Right cardiac atrium (tissue), 5 donors: Measurements from ENCODE around the gene KRT3. TPM values are rescaled to one million over a fixed set of nuclear protein-coding genes. Genes with fewer than 3 reads are reported as not detected.

Experiments
- ATAC-seq, 2 donors: fragments of 200-7000 bp; cut with Tn5 transposase; one replicate each; pipeline versions ENCODE4 v1.8.0 to v1.9.1; 2020; ENCODE audit warnings: moderate library complexity in 2 of 2, mild to moderate bottlenecking in 1 of 2
- DNase-seq, 3 donors: peaks; one replicate each; pipeline ENCODE4 v3.0.0-alpha.2; 2020
- H3K27ac ChIP-seq: one replicate; pipeline ENCODE4 v1.5.1; 2013; ENCODE audit warnings: mild to moderate bottlenecking, low read length, control low read depth, moderate library complexity
- H3K27me3 ChIP-seq: one replicate; pipeline ENCODE4 v1.6.1; 2013; ENCODE audit not compliant: control insufficient read depth, insufficient read depth
- H3K4me1 ChIP-seq: one replicate; pipeline ENCODE4 v1.6.1; 2013; ENCODE audit warnings: low read length; ENCODE audit not compliant: control insufficient read depth, insufficient read depth
- H3K4me3 ChIP-seq: one replicate; pipeline ENCODE4 v1.5.1; 2013; ENCODE audit warnings: low read length, control low read depth
- H3K9me3 ChIP-seq: one replicate; pipeline ENCODE4 v1.6.1; 2013; ENCODE audit warnings: low read length; ENCODE audit not compliant: control insufficient read depth
- WGBS: extraction: QIAGEN DNeasy Blood & Tissue Kit; methylation state at CpG from one replicate; pipeline ENCODE4 v1.1.7; 2013; 5-methylcytosine and 5-hydroxymethylcytosine counted together
- intact Hi-C, 4 donors: fragments of 100-400 bp; cut with DNase I; formaldehyde crosslinking; loops; one replicate each; pipeline versions ENCODE4 v1.11.0 to v1.14.0; 2022 to 2023
- polyA plus RNA-seq: library from polyadenylated mRNA; stranded (reverse); fragments of 200-250 nt; gene quantifications from one replicate; pipeline ENCODE4 v1.2.3, GENCODE V29; 2013
- total RNA-seq, 4 donors: library from RNA; stranded (reverse); fragmentation: NEBNext Ultra II Directional; extraction: Animal tissue kit (Norgen Biotek cat#: 25700); gene quantifications; one replicate each; pipeline ENCODE4 v1.2.1, GENCODE V29; 2021
- donor health status: healthy with polysubstance abuse.
- donor health status: DM: no; HTN: yes; CAD: no.
- donor health status: DM: no; HTN: no; CAD: no.
- donor health status: DM: no; HTN: yes; CAD: no; lungs with severe emphysema.
- donor health status: DM: yes; HTN: yes; CAD: no.

The KRT3 gene
- total and polyA plus RNA-seq, 5 donors: not detected

GRCh38 chr12:52783563-52784316 lies 12.2 kb downstream of the KRT3 start:
- DNase-seq (no peak), ATAC-seq (no peak)
- intact Hi-C loops: no loop called here
- H3K27ac ChIP-seq: no peak overlapping the region
- H3K27me3 ChIP-seq: no peaks in the 10 kb centered on the region
- H3K4me3 ChIP-seq: no peak overlapping the region
- H3K4me1 ChIP-seq: no peaks in the 10 kb centered on the region
- H3K9me3 ChIP-seq: no peaks in the 10 kb centered on the region
- WGBS: 75% methylated on average over 7 of the region's 7 CpGs

GRCh38 chr12:52782502-52782901 lies 13.4 kb downstream of the KRT3 start:
- ATAC-seq: no peak
- no peak for DNase-seq
- 89% methylated on average over 4 of the region's 4 CpGs for WGBS
- no peak overlapping the region for H3K27ac ChIP-seq
- H3K4me3 ChIP-seq: no peak overlapping the region
- H3K27me3 ChIP-seq: no peaks in the 10 kb centered on the region
- H3K4me1 ChIP-seq: no peaks in the 10 kb centered on the region
- intact Hi-C loops: no loop called here
- H3K9me3 ChIP-seq: no peaks in the 10 kb centered on the region

- ATAC-seq (no peak), DNase-seq (no peak)
- Histone ChIP-seq H3K27ac (no peak overlapping the region), H3K9me3 (no peaks in the 10 kb centered on the region), H3K4me1 (no peaks in the 10 kb centered on the region), H3K4me3 (no peak overlapping the region), H3K27me3 (no peaks in the 10 kb centered on the region)
- 61% methylated on average over 4 of the region's 4 CpGs for WGBS
- intact Hi-C loops: no loop called here
Observed at GRCh38 chr12:52781399-52782082, 14.4 kb downstream of the KRT3 start.

DNA sequence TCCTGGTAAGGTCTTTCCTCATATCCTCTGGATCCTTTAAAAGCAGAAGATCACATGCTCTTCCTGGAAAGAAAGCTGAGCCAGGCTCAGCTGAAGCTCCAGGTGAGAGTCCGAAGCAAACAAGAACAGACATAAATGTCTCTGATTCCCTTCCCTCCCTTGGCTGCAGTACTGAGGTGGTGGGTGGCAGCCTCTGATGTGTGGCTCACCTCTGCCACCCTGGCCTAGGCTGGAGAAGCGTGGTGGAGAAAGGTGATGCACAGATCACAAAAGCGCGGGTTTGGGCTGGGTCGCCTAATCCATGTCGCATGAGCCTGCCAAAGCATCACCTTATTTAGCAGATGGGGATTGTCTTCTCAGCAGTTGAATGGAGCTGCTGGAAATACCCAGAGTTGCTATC lies 16.0 kb downstream of the KRT3 start:
- H3K27me3 ChIP-seq: no peaks in the 10 kb centered on the region
- H3K4me3 ChIP-seq: no peak overlapping the region
- DNase-seq: no peak
- no peak for ATAC-seq
- no peak overlapping the region for H3K27ac ChIP-seq
- intact Hi-C loops: no loop called here
- no peaks in the 10 kb centered on the region for H3K9me3 ChIP-seq
- WGBS: 88% methylated on average over 6 of the region's 6 CpGs
- no peaks in the 10 kb centered on the region for H3K4me1 ChIP-seq

DNA sequence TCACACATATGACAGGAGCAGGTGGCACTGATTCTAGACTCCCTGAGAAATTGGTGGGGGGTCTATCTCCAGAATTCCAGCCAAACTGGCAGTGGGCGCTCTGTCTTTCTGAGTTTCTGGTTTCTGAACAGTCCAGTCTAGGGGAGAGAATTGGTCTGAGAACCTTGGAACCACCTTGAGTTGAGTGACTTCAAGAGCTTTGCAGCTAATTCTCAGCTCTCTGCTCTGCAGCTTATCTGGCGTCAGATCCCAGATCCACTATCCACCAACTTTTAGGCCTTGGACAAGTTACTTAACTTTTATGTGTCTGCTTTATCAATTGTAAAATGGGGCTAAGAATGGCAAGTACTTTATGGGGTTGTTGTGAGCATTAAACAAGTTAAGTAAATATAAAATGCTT lies 17.1 kb downstream of the KRT3 start:
- Histone ChIP-seq H3K27me3 (no peaks in the 10 kb centered on the region), H3K27ac (no peak overlapping the region), H3K4me3 (no peak overlapping the region), H3K9me3 (no peaks in the 10 kb centered on the region), H3K4me1 (no peaks in the 10 kb centered on the region)
- ATAC-seq: no peak
- no peak for DNase-seq
- intact Hi-C loops: no loop called here
- whole genome bisulfite sequencing: 87% methylated on average over 2 of the region's 2 CpGs

GRCh38 chr12:52777566-52777965 lies 18.4 kb downstream of the KRT3 start:
- Histone ChIP-seq H3K27ac (no peak overlapping the region), H3K4me1 (no peaks in the 10 kb centered on the region), H3K27me3 (no peaks in the 10 kb centered on the region), H3K9me3 (no peaks in the 10 kb centered on the region), H3K4me3 (no peak overlapping the region)
- 93% methylated on average over 4 of the region's 4 CpGs for WGBS
- intact Hi-C loops: no loop called here
- DNase-seq (no peak), ATAC-seq (no peak)

DNA sequence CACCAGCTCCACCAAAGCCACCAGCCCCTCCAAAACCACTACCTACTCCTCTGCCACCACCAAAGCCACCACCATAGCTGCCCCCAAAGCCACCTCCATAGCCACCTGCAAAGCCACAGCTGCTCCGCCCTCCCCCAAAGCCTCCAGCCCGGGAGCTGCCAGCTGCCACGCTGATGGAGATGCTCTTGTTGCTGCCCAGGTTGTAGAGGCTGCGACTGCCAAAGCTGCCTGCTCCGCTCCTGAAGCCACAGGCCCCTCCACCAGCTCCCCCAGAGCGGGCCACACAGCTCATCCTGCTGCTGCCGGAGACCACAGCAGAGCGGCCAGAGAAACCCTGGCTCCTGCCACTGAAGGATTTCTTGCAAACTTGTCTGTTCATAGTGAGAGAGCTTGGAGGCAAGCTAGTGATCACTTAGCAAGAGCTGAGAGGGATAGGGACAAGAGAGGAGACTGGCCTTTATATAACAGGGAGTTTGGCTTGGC lies 19.0 kb downstream of the KRT3 start, which contains the start of gene KRT76:
KRT76 (minus strand) TSS at position 433 of the 483 bp plus-strand sequence; CDS start at position 379, 54 bp downstream.
- Histone ChIP-seq H3K27me3 (no peaks in the 10 kb centered on the region), H3K9me3 (no peaks in the 10 kb centered on the region)
- intact Hi-C loops: no loop called here

DNA sequence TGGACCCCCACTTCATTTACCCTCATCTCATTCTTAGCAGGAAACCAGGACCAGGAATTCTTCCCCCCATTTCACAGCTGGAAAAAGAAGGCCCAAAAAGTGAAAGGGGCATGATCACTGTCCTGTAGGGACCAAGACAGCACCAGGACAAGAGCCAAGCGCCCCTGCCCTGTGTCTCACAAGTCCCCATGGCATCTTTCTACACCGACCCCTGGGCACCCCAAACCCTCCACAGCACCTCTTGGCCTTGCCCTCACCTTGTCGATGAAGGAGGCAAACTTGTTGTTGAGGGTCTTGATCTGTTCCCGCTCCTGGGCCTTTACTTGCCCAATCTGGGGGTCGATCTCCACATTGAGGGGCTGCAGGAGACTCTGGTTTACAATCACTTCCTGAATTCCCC lies 19.5 kb downstream of the KRT3 start:
- Histone ChIP-seq H3K4me1 (no peaks in the 10 kb centered on the region), H3K27ac (no peak overlapping the region), H3K9me3 (no peaks in the 10 kb centered on the region), H3K27me3 (no peaks in the 10 kb centered on the region), H3K4me3 (no peak overlapping the region)
- ATAC-seq (no peak), DNase-seq (no peak)
- intact Hi-C loops: no loop called here
- WGBS: 80% methylated on average over 5 of the region's 5 CpGs

More for the DNA sequence above, 19.0 kb downstream of the KRT3 start, which contains the start of gene KRT76:
- no peaks in the 10 kb centered on the region for H3K4me1 ChIP-seq
- H3K4me3 ChIP-seq: no peak within 1 kb of the TSS
- DNase-seq: no peak
- H3K27ac ChIP-seq: no peak within 1 kb of the TSS
- ATAC-seq: no peak
- 86% methylated on average over 8 of the region's 8 CpGs for whole genome bisulfite sequencing

DNA sequence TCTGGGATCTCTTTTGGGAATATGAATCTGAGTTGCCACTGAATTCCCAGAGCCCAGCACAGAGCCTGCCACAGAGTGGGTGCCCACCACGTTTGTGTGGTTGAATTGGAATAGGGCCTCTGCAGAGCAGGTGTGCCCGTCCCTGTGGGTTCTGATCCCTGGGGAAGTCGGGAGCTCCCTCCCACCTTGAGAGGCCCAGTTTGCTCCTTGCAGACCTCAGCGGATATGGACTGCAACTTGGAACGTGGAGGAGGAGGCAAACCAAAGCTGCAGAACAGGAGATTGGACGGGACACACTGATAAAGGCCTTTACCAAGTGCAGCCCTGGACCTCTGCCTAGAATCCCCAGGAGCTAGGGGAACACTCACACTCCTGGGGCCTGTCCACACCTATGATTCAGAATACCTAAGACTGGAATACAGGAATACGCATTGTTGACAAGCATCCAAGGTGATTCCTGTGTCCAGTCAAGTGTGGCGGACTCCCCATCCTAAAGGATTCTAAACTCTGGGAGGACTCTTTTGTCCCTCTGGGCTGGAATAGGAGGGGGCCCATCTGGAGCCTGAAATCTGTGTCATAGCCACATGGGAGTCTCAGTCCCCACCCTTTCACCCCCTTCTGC lies 21.2 kb downstream of the KRT3 start:
- Histone ChIP-seq H3K27ac (no peak overlapping the region), H3K27me3 (no peaks in the 10 kb centered on the region), H3K9me3 (no peaks in the 10 kb centered on the region), H3K4me3 (no peak overlapping the region), H3K4me1 (no peaks in the 10 kb centered on the region)
- ATAC-seq (no peak), DNase-seq (no peak)
- intact Hi-C loops: no loop called here
- 61% methylated on average over 8 of the region's 8 CpGs for WGBS

DNA sequence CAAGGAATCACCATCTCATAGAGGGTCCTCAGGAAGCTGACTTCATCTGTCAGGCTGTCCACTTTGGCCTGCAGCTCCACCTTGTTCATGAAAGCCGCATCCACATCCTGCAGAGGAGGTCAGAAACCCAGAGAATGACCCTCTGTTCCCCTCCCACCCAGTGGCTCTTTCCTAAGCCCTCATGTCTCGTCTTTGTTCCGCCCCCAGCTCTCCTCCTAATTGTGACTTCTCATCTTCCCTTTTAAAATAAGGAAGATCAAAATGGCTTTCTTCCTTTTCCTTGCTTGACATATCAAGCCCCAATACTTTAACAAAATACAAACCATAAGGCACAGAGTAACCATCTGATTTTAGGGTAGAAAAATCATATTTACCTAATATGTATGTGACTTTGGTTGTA lies 23.1 kb downstream of the KRT3 start:
- WGBS: 68% methylated on average over 3 of the region's 3 CpGs
- H3K4me1 ChIP-seq: no peaks in the 10 kb centered on the region
- intact Hi-C loops: no loop called here
- no peaks in the 10 kb centered on the region for H3K27me3 ChIP-seq
- ATAC-seq: no peak
- no peaks in the 10 kb centered on the region for H3K9me3 ChIP-seq
- no peak overlapping the region for H3K27ac ChIP-seq
- no peak overlapping the region for H3K4me3 ChIP-seq
- no peak for DNase-seq

DNA sequence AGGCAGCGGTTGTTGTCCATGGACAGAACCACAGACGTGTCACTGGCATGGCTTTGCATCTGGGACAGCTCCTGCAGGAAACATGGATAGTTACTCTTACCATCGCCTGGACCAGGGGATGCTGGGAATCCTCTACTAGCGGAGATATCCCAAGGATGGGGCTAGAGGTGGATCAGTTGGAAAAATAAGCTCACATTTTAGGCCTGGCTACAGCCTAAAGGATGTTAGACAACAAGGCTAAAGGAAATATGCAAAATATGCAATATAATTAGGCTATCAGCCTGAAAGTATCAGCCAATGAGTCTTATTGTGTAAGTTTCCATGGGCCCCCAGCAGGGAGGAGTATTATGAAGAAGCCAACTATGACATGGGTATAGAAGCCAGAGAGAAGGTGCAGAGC lies 23.7 kb downstream of the KRT3 start:
- whole genome bisulfite sequencing: 83% methylated on average over 4 of the region's 4 CpGs
- Histone ChIP-seq H3K9me3 (no peaks in the 10 kb centered on the region), H3K27me3 (no peaks in the 10 kb centered on the region), H3K27ac (no peak overlapping the region), H3K4me1 (no peaks in the 10 kb centered on the region), H3K4me3 (no peak overlapping the region)
- ATAC-seq (no peak), DNase-seq (no peak)
- intact Hi-C loops: no loop called here
